ENCODE results near the gene TBC1D10A. TPM values are rescaled to one million over a fixed set of nuclear protein-coding genes. Genes with fewer than 3 reads are reported as not detected.

Gene TBC1D10A
- total RNA-seq, 1 experiment from 2014 or later, result 4.0 TPM

DNA sequence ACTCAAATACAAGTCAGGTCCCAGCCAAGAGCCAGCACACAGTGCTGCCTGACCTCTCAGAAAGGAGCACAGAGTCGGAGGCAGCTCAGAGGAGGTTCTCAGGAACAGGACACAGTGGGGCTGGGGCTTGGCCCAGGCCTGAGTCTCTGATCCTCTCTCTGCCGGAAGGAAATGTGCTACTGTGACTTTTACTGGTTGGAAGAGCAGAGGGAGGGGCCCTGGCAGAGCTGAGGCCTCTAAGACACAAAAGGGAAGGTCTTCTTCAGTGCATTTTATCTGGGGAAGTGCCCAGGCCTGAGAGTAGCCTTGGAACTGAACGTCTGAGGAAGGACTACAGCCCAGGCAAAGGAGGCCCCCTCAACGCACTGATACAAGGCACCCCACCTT, 21.2 kb downstream of the TBC1D10A start:
- no peak for DNase-seq (ENCODE audit: extremely low read depth, low read depth)

DNA sequence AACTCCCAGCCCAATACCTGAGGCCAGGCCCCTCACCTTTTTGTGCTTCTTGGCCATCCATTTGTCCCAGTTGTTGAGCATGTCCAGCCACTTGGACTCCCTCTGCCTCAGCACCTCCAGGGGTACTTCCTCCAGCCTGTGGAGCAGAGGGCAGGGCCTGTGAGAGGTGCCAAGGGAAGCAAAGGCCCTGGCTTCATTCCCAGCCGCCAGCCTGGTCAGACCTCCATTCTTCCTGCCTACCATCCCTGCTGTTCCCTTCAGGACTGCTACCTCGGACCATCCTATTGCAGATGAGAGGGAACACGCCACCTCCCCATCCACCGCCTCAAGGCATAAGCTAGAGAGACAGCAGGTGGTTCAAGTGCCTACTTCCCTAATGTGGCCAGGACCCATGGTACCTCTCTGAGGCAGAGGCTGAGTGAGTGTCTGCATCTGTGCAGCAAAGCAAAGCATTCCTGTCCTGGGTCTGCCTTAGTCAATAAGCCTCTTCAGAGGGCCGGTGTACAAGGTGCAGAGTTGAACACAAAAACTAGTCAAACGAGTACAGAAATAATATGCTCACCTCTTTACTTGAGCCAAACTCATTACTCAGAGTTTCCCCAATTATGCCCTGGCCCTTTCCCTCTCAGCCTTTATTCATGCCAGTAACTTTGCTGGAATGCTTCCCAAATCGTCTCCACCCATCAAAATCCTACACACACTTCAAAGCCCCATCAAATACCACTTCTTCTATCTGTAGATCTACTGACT, 22.1 kb downstream of the TBC1D10A start:
- DNase-seq (ENCODE audit: extremely low read depth, low read depth), result no peak

DNA sequence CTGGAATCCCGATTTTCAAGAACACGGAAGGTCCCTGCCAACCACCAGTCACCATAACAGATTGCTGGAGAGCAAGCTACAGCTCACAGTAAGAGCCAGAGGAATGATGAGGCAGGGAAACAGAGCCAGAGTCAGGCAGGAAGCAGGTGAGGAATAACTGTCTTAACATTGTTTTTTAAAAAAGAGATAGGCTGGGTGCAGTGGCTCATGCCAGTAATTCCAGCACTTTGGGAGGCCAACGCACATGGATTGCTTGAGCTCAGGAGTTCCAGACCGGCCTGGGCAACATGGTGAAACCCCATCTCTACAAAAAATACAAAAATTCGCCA, 24.0 kb downstream of the TBC1D10A start:
- no peak for DNase-seq (ENCODE audit: extremely low read depth, low read depth)

DNA sequence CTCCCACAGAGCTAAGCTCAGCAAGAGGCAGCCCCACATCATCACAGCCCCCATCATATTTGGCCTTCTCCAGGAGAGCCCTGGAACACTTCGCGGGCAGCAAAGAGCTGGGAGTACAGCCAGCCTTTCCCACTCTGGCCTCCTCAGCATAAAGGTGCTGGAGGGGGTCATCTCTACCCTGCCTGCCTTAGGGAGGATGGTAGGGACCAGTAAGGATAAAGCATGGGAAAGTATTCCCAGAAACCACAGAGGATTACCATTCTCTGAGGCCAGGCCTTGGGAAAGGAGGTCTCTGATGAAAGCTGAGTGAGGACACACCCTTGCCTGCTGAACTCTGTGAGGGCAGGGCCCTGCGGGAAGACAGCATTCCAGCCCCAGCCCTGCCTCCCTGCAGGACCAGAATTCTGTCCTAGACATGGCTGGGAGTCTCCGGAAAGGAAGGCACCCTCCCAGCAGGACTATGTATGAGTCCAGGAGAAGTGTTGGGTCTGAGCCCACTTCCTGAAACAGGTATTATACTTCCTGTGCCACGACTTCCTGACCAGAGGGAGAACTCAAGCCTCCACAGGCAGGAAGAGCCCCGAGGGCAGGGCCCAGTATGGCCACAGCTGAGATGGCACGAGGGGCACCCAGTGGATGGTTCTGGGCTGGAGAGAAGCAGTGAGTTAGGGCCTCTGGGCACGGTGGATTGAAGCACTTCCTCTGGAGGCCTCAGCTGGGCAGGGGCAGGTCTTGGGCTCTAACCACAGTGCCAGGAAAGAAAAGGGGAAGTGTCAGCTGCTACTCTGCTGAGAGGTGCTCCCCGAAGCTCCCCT, 24.5 kb downstream of the TBC1D10A start:
- DNase-seq (ENCODE audit: extremely low read depth, low read depth), result no peak

DNA sequence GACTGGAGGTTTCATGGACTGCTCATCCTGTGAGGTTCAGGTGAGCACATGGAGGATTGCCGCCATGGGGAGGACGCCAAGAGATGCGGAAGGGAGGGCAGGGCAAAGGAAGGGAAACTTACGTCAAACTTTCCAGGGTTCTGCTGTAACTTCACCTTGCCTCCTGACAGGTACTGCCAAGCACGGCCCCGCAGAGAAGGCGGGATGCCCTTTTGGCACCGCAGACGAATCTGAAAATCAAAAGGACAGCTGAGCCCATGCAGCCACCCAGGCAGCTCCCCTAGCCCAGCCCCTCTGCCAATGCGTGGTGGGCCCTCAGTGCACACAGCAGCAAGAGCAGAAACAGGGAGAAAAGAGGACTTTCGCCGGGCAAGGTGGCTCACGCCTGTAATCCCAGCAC, 27.4 kb downstream of the TBC1D10A start:
- no peak for DNase-seq (ENCODE audit: extremely low read depth, low read depth)

DNA sequence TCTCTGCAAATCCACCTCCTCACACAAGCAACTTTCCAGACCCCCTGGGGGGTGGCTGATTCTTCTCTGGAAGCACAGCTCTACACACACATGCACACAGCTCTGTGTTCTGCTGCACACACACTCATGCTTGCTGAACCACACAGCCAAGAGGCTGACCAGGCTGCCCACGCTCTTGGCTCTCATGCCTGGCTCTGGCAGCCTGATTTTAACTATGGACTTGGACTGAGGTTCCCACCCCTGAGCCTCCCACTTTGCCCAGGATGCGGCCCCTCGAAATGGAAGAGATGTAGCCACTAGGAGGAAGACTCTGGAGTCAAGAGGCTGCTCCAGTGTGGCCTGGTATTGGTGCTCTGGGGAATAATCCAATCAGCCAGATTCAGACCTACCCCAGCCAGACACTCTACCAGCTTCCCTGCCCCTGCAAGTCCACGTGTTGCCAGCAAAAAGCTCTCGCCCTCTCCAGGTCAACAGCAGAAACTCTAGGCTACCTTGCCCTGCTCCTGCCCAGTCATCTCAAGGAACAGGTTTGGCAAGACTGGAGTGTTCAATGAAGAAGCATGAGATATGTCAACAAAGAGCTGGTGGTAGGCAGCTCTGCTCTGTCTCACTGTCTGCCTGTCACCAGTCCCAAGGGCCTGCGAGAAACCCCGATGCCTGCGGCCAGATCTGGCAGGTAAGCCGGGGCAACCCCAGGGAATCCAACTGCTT, 28.6 kb downstream of the TBC1D10A start:
- DNase-seq (ENCODE audit: extremely low read depth, low read depth), result no peak

DNA sequence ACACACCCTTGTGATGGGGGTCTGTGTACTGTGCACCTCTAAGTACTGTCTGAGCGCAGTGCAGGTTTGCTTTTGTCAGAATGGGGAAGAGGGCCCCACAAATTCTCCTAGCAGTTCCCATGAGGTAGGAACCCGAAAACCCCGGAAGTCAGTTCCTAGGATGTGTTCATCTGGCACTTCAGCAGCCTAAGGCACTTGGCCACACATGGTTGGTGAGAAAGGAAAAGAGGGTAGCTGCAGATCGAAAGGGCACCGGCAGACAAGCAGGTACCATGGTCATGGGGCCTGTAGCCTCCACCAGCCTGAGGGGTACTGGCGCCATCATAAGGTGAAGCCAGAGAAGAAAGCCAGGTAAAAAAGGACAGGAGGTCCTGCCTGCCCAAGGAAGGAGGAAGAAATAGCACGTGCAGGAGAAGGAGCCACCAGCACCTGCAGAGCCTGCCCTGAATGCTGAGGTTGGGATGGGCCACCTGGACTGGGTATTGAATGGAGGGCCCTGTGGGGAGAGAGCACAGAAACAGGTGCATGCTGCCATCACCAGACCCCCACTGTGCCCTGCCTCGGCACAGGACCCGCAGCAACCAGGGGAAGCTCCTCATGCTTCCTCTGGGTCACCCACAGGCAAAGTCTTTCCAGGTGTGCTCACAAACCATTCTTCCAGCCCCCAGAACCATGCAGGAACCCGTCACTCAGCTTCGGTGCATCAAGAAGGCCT, 29.3 kb downstream of the TBC1D10A start:
- DNase-seq (ENCODE audit: extremely low read depth, low read depth), result no peak

DNA sequence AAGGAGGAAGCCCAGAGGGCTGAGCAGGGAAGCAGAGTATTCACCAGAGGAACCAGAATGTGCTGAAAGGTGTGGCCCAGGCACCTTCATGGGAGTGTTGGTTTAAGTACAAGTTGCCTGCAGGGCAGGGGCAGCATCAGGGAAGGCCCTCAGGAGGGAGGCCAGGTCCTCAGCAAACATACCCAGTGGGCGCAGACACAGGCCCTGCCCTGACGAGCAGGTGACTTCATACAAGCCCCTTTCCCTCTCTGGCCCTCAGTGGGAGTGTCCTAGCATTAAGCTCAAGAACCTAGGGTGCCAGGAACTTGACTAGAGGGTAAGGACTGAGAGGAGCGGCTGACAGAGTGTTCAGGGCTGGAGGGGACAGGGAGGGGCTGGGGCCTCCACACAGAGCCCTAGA, 29.9 kb downstream of the TBC1D10A start:
- no peak for DNase-seq (ENCODE audit: extremely low read depth, low read depth)

DNA sequence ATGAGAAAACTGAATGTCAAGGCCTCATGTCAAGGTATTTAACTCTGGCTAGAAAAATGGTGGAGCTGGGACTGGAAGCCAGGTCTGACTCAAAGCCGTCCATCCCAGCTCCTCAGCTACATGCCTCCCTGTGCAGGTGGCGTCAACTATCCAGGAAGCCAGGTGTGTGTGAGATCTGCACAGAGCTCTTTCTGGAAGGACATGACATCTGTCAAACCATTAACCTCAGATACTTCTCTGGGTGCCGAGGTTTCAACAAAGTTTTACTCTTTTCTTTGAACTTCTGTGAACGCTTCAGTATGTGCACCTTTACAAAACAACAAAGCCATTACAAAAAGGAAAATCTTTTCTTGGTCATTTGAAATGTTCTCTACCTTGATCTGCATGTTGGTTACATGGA, 30.4 kb downstream of the TBC1D10A start:
- DNase-seq (ENCODE audit: extremely low read depth, low read depth), result no peak

DNA sequence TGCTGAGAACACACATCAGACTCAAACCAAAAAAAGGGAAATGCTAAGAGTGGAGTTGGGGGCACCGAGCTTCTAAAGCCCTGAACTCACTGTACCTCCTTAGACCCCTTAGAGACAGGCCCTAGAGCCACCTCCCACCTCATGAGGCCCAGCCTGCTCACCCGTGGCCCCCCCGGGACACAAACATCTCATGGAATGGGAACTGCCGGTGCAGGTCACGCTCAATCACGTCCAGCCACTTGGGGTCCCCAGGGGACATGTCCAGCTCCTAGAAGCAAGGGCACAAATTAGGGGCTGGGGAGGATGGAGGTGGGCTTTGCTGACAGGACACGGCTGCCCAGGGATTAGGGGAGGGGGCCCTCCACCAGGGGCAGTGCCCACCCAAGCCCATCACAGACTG, 31.2 kb downstream of the TBC1D10A start:
- no peak for DNase-seq (ENCODE audit: extremely low read depth, low read depth)

DNA sequence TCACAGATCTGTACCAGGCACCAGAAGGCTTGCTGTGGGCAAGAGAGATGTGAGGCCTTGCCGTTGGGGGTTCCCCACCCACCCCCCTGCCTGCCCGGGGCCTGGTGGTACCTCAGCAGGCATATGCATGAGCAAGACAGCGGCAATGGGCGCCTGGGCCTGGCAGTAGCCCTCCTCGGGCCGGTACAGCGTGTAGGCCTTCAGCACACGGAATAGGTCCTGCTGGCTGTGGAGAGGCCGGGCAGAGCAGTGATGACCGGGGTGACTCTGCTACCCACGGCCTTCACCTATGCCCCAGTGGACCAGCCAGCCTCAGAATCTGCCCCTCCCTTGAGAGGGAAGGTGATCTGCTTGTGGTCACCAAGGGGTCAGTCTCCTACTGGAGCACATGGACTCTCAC, 31.9 kb downstream of the TBC1D10A start:
- no peak for DNase-seq (ENCODE audit: extremely low read depth, low read depth)

DNA sequence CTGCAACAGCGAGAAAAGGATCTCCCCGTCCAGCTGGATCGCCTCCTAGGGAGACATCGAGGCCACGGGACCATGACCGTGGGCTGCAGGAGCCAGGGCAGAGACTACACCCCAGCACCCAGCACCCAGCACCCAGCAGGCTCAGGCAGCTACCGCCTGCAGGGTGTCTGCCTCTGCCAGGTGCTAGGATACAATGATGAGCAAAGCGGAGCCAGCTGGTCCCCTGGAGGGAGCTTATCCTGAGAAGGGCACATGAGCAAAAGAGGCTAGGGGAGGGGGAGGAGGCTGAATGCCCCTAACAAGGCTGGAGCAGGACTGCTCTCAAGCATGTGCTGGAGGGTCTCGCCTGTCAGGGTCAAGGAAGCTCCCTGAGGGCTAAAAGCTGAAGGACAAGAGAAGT, 32.7 kb downstream of the TBC1D10A start:
- no peak for DNase-seq (ENCODE audit: extremely low read depth, low read depth)

DNA sequence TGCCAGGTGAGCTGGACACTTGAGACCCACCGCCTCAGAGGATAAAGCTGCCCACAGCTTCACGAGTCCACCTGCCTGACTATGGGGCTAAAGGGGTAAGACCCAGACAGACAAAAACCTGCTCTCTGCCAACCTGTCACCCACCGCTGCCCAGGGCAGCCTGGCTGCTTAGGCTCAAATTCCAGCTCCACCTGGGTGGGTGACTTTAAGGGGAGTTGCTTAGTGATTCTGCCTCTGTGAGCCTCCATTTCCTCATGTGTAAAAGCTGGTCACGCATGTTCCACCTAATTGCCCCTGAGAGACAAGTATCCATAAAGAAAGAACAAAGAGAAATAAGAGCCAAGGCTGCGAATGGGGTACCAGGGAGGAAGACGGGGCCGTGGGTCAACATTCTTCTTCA, 33.7 kb downstream of the TBC1D10A start:
- DNase-seq (ENCODE audit: extremely low read depth, low read depth), result no peak

DNA sequence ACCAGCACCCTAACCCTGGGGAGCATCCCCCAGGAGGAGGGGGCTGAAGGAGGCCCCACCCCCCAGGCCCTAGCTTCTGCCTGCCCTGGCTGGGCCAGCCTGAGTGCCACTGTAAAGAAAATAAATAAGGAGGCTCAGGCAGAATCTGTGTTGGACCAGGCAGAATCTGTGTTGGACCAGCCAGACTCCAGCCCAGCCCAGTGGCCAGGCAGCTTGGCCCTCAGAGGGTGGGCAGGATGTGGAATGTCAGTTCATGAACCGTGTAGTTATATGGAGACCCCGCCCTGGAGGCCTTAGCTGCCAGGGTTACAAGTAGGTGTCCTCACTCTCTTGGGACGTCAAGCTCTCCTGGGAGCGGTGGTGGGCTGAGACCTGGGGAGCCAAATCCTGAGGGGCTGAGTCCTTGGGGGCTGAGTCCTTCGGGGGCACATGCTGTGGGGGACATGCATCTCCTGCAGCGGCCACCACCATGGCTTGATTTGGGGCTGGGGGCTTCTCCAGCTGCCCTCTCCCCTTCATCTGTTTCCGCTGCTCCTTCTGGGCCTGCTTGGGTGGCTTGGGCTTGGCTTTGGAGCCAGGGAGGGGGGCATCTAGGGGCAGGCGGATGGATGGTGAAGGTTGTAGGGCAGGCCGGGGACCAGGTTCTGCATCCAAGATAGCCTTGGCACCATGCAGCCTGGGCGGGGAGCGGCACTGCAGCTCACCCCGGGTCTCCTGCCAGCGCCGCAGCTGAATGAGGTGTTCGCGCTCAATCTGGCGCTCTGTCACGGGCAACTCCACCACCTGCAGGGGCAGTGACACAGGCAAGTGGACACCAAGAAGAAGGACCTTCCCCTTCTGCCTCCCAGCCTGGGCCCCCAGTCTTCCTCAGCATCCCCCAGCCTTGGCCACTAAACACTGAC, 34.4 kb downstream of the TBC1D10A start:
- no peak for DNase-seq (ENCODE audit: extremely low read depth, low read depth)

DNA sequence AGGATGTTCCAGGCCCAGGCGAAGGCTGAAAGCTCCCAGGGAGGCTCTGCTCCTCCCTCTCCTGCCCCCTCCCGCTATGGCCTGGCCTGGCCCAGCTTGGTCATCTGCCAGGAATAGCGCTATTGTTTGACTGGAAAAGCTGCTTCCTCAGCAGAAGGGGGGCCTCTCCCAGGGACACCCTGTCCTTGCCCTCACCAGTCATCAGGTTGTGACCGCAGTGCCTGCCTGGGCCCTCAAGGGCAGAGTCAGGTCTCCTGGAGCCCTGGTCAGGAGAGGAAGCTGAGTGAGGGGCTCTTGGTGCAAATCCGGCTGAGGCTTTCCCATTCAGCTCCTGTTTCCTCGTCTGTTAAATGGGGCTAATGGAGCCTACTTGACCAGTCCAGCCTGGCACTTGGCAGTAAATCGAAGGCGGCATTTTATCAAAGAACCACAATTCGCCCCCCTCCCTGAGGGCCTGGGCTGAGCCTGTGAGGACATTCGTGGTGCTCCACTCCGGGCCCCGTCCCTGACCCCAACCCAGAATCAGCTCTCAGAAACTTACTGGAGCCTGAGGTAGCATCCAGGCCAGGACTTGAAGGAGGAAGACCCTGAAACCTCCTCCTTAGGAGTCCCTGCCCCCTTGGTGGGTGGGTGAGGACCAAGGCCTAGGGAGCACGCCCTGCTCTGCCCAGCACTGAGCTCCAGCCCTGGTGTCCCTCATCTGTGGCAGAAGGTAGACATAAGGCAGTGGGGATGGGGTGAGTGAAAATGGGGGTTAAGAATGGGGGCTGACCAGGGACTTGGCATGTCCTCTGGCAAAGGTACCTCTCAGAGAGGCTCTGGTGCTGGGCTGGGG, 35.5 kb downstream of the TBC1D10A start:
- no peak for DNase-seq (ENCODE audit: extremely low read depth, low read depth)

DNA sequence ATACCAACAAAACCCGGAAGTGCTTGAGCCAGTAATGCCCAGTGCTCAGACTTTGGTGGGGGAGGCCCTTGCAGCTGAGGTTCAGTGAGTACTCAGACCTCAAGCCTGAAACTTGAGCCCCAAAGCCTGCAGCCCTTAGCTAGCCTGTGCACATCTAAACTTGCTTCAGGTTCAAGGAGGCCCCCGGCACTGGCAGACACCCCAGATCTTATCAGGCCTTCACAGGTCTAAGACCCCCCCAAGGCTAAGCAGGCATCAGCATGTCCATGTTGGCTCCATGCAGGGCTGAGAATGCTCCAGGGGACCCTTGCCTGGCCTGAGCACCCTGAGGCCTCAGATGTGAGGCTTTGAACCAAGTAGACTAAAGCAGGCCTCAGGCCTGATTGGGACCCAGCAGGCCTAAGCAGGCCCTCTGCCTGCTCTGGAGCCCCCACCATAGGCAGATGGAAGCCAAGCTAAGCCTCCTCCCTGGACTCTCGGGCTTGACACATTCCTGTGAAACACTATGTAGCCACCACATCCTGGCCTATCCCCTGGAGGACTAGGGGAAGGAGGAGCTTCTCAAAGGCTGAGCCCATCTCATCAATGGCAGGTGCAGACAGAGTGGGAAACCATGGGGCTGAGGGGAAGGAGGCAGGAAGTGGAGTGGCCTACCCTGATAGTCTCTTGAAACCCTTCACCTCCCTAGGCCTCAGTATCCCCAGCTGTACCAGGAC, 36.2 kb downstream of the TBC1D10A start:
- peak; percentile 42 for DNase-seq (ENCODE audit: extremely low read depth, low read depth)

DNA sequence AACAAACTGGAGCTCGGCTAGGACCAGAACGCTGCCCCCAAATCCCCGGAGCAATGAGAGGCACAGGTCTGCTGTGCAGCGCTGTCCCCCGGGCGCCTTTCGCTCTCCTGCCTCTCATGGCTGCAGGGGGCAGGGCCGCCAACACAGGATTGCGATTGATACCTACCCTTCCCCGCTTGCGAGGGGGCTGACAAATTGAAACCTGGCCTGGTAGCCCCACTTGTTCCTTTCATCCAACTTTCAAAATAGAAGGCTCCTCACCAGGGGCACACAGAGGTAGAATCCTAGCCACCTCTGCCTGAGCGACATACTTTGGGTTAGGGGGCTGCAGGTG, 36.8 kb downstream of the TBC1D10A start:
- no peak for DNase-seq (ENCODE audit: extremely low read depth, low read depth)

DNA sequence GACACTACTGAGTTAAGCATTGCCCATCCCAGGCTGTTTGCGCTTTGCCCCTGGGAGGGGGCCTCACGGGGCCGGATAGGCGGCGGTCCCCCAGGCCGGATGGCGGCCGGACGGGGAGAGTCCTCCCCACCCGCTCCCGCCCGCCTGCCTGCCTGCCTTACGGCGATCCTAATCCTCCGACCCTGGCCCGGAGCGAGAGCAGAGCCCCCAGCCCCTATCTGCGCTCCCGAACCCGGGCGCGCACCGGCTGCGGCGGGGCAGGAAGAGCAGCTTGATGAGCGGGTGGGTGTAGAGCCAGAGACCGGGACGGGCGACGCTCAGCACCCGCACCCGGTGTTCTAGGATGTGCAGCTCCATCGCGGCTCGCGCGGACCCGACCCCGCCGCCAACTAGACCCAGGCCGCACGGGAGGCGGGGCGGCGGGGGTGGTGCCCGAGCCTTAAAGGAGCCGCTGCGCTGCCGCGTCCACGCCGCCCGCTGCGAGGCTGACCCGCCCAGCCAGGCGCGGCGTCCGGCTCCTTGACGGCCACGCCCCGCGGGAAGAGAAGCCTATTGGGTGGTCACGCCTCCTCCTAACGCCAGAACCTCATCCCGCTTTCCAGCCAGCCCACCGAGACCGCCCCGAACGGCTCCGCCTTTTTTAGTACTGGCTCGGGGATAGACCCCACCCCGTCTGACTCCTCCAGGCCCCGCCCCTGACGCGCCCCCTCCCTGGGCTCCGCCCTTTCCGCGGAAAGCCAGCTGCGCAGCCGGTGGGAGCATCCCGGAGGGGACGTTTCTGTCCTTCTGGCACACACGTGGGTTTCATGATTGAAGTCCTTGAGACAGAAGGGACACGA, 37.4 kb downstream of the TBC1D10A start, which contains the start of gene CASTOR1:
TSS of gene CASTOR1 (minus strand) at position 365 of the 839 bp plus-strand sequence. CDS start at position 357, 8 bp downstream.
- peak; percentile 95 for DNase-seq (ENCODE audit: extremely low read depth, low read depth)
